SH-SY5Y (cell line): ENCODE results near the gene GABRB3.

ENCODE experiments used
- GATA2 ChIP-seq: IDR thresholded peaks from 2 replicates; pipeline ENCODE4 v1.6.1; 2011; ENCODE audit warnings: mild to moderate bottlenecking, low read depth, low read length
- GATA3 ChIP-seq: IDR thresholded peaks from 2 replicates; pipeline ENCODE4 v1.6.1; 2011; ENCODE audit warnings: low read depth, mild to moderate bottlenecking, low read length, moderate library complexity

- TF ChIP-seq GATA3 (no peak), GATA2 (no peak)
Measured at GRCh38 chr15:26516102-26516980, 256.5 kb downstream of the GABRB3 start.
